CD4-positive, alpha-beta T cell treated with Interleukin-6 for 4 hours (primary cell): Measurements from ENCODE around the gene SLC22A15.

ENCODE experiments used
- DNase-seq: peaks from one replicate; pipeline ENCODE4 v3.0.0-alpha.2; 2020; ENCODE audit warnings: mixed read lengths

Gene SLC22A15

DNA sequence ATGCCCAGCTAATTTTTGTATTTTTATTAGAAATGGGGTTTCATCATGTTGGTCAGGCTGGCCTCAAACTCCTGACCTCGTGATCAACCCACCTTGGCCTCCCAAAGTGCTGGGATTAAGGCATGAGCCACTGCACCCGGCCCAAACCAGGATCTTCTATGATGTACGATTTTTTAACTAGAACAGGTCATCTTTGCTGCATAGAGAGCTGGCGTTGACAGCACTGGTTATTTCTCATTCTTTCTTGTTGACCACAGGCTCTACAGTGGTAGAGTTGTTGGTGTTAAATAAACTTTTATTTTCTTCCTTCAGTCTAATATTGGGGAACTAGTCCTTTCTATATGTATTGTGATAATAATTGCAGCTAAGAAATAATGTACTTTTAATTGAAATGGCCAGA, 131.1 kb downstream of the SLC22A15 start:
- no peak for DNase-seq

DNA sequence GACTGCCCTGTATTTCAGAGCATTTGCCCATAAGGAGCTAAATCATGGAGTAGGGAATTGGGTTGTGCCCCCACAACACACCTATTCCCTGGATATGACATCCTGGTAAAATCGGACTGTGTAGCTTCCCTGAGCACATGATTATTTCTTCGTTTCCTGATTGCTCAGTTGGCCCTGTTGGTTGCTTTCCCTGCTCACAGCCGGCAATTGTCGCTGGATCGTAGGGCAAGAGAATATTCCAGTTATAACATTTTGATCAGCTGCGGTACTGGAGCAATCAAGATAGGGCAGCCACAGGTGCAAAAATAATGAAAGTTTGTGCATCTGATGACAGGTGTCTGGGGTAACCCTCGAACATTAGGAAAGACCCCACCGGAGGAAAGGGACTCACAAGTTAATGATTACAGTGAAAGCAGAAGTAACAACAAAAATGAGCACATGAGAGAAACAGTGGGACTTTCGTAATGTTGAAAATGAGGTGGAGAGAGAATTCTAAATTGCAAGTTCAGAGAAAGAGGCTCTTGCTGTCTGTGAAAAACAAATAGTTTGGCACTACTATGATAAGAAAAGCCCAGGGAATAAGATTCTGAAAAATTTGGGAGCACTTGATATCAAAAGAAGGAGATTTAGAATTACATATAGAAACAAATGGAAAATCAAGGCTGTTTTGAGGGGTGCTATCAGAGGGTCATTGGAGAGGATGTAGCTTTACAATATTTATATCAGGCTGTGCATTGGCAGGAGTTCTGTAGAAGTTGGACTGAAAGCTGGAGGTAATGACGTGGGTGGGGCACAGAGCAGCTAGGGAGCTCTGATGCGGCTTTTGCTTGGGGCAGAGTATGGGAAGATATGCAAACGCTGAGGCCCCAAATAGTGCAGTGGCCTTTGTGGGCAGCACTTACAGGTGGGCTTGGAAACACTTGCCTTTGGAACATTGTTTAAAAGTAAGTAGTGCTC, 134.5 kb downstream of the SLC22A15 start, which contains the start of gene MAB21L3:
Gene MAB21L3, plus strand, starts transcription at position 833 of the 957 bp plus-strand sequence. CDS start 1,217 bp downstream, outside the sequence.
- no peak for DNase-seq

DNA sequence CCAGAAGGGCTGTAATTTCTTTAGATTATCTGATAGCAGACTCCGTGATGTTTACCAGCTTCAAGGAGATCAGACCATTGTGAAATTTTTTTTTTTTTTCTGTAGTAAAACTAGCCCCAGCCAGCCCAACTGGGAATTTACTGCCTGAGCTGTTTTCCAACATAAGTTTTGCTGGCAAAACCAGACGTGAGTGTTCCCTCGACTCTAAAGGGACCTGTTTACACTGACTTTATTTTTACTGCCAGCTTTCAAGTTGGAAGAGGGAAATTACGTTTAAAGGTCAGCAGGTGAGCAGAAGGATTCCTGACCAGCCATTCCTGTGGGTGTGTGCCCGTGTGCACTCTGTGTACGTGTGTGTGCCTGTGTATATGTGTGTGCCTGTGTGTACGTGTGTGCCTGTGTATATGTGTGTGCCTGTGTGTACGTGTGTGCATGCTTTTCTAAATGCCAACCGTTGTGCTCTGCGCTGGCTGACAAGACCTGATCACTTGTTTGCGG, 135.3 kb downstream of the SLC22A15 start:
- DNase-seq: no peak

- no peak for DNase-seq
These were observed 136.3 kb downstream of the SLC22A15 start for GRCh38 chr1:116112388-116113140.

DNA sequence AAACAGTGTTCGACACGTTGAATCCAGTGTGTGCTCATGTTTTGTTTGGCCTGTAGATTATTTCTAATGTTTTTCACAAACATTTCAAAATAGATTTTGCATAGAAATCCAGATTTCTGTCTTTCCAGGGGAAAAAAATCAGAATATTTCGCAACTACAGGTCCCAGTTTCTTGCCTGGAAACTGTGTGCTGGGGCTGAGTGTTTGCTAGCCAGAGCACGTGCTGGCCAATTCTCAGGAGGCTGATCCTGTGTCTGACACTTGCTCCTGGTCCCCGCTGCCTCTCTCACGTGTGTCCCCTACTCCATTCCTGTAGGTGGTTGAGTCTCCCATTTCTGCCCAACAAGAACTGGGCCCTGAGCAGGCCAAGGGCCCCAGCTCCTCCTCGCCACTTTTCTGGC, 137.3 kb downstream of the SLC22A15 start:
- no peak for DNase-seq

GRCh38 chr1:116115476-116116439, 139.4 kb downstream of the SLC22A15 start:
- DNase-seq: no peak

DNA sequence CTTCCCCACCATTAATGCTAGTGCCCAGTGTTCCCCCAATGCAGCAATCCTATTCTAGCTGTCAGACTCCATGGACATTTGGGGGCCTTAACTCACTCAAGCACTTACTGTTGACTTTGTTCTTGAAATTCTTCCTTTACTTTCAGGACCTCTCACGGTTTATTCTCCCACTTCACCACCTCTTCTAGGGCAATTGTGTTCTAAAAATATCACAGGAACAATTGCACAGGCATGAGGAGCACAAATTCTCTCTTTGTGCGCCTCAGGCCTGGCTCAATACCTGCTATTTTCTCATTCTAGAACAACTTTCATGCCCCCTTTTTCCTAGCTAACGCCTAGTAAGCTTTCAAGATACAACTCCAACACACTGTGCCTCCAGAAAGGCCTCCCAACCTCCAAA, 142.2 kb downstream of the SLC22A15 start:
- no peak for DNase-seq
